ENCODE data around the gene GYPE.
"Not testable (repeated sequence)": the region's sequence is repeated elsewhere in the genome, so short reads cannot be mapped to it uniquely, and the experiment has no call there.

Gene GYPE

GRCh38 chr4:143869925-143870324 is 35.4 kb downstream of the GYPE start:
- DNase-seq, result not testable (repeated sequence)

GRCh38 chr4:143862716-143863115 is 42.6 kb downstream of the GYPE start:
- DNase-seq, result not testable (repeated sequence)

- DNase-seq, result no peak
Measured at GRCh38 chr4:143858456-143858855, 46.9 kb downstream of the GYPE start.

- not testable (repeated sequence) for DNase-seq
Measured at GRCh38 chr4:143857391-143858336, 47.7 kb downstream of the GYPE start.

GRCh38 chr4:143856017-143856557 is 49.3 kb downstream of the GYPE start:
- DNase-seq, result not testable (repeated sequence)

- DNase-seq, result not testable (repeated sequence)
Measured at GRCh38 chr4:143854645-143855044, 50.7 kb downstream of the GYPE start.

- DNase-seq, result not testable (repeated sequence)
Measured at GRCh38 chr4:143849296-143849695, 56.1 kb downstream of the GYPE start.

- DNase-seq, result not testable (repeated sequence)
Measured at GRCh38 chr4:143843506-143843832, 61.9 kb downstream of the GYPE start.

GRCh38 chr4:143842624-143843505 is 62.5 kb downstream of the GYPE start:
- not testable (repeated sequence) for DNase-seq

- not testable (repeated sequence) for DNase-seq
Measured at GRCh38 chr4:143839413-143839812, 65.9 kb downstream of the GYPE start.

- not testable (repeated sequence) for DNase-seq
Measured at GRCh38 chr4:143834196-143834595, 71.2 kb downstream of the GYPE start.

GRCh38 chr4:143833676-143834075 is 71.7 kb downstream of the GYPE start:
- DNase-seq, result not testable (repeated sequence)

GRCh38 chr4:143830576-143830975 is 74.8 kb downstream of the GYPE start:
- DNase-seq, result not testable (repeated sequence)

- DNase-seq, result not testable (repeated sequence)
Measured at GRCh38 chr4:143829239-143829620, 76.1 kb downstream of the GYPE start.
